SK-N-SH (cell line): ENCODE data around the gene SFSWAP.

Experiments used
- CTCF ChIP-seq: fragments of 200-600 bp; sonication (generic); IDR thresholded peaks from 2 replicates; pipeline ENCODE4 v1.6.1; 2017; ENCODE audit warnings: antibody characterized with exemption, mild to moderate bottlenecking, moderate library complexity
- EP300 ChIP-seq, 2 experiments: IDR thresholded peaks; 2 replicates each; pipeline versions ENCODE4 v1.4.0 to v1.6.1; 2012; ENCODE audit warnings: borderline replicate concordance in 1 of 2, low read depth in 1 of 2, low read length in 1 of 2
- MAX ChIP-seq: IDR thresholded peaks from 2 replicates; pipeline ENCODE4 v1.4.0; 2012; ENCODE audit warnings: low read depth
- POLR2AphosphoS5 ChIP-seq: IDR thresholded peaks from 2 replicates; pipeline ENCODE4 v1.6.1; 2012; ENCODE audit warnings: low read depth, low read length
- YY1 ChIP-seq: IDR thresholded peaks from 2 replicates; pipeline ENCODE4 v1.4.0; 2012; ENCODE audit warnings: low read depth, mild to moderate bottlenecking
- ZBTB33 ChIP-seq: IDR thresholded peaks from 2 replicates; pipeline ENCODE4 v1.4.0; 2012; ENCODE audit warnings: low read depth, borderline replicate concordance

GRCh38 chr12:131737150-131737827 is 26.4 kb downstream of the SFSWAP start:
- TF ChIP-seq EP300 (IDR thresholded peaks at IDR 0.05; ENCODE audit: borderline replicate concordance in 1 of 2, low read depth in 1 of 2, low read length in 1 of 2) (no peak), YY1 (no peak), CTCF (no peak), ZBTB33 (no peak), MAX (no peak), POLR2AphosphoS5 (no peak)
